SK-N-SH (cell line): Measurements from ENCODE around the gene SFTPB.

Experiments used
- CTCF ChIP-seq: fragments of 200-600 bp; sonication (generic); IDR thresholded peaks from 2 replicates; pipeline ENCODE4 v1.6.1; 2017; ENCODE audit warnings: antibody characterized with exemption, mild to moderate bottlenecking, moderate library complexity
- EP300 ChIP-seq, 2 experiments: IDR thresholded peaks; 2 replicates each; pipeline versions ENCODE4 v1.4.0 to v1.6.1; 2012; ENCODE audit warnings: borderline replicate concordance in 1 of 2, low read depth in 1 of 2, low read length in 1 of 2
- FOXJ3 ChIP-seq: sonication (generic); formaldehyde crosslinking; IDR thresholded peaks from 2 replicates; pipeline ENCODE4 v1.5.1; 2020; ENCODE audit warnings: mild to moderate bottlenecking, missing genetic modification reagents
- GABPA ChIP-seq: IDR thresholded peaks from 2 replicates; pipeline ENCODE4 v1.4.0; 2012; ENCODE audit warnings: low read depth, mild to moderate bottlenecking
- JUND ChIP-seq: IDR thresholded peaks from 2 replicates; pipeline ENCODE4 v1.4.0; 2012
- POLR2AphosphoS5 ChIP-seq: IDR thresholded peaks from 2 replicates; pipeline ENCODE4 v1.6.1; 2012; ENCODE audit warnings: low read depth, low read length
- RAD21 ChIP-seq: IDR thresholded peaks from 2 replicates; pipeline ENCODE4 v1.6.1; 2012; ENCODE audit warnings: mild to moderate bottlenecking, low read length
- TCF12 ChIP-seq: IDR thresholded peaks from 2 replicates; pipeline ENCODE4 v1.4.0; 2012
- USF2 ChIP-seq: fragments of 150-350 bp; IDR thresholded peaks from 2 replicates; pipeline ENCODE4 v1.6.1; 2017; ENCODE audit warnings: antibody characterized with exemption, low read length, low read depth, borderline replicate concordance

GRCh38 chr2:85698880-85699254, 30.9 kb upstream of the SFTPB start:
- TF ChIP-seq JUND (no peak), TCF12 (no peak), CTCF (no peak), FOXJ3 (CRISPR knock-in tag) (no peak), POLR2AphosphoS5 (no peak), USF2 (no peak), RAD21 (no peak), GABPA (no peak), EP300 (IDR thresholded peaks at IDR 0.05; ENCODE audit: borderline replicate concordance in 1 of 2, low read depth in 1 of 2, low read length in 1 of 2) (no peak)
